Raji (cell line): ENCODE results near the gene CAMKMT.

Source experiments
- POLR2A ChIP-seq: IDR thresholded peaks from 2 replicates; pipeline ENCODE4 v1.6.1; 2011; ENCODE audit warnings: low read depth, low read length, control low read depth; ENCODE audit not compliant: insufficient read depth

Gene CAMKMT

DNA sequence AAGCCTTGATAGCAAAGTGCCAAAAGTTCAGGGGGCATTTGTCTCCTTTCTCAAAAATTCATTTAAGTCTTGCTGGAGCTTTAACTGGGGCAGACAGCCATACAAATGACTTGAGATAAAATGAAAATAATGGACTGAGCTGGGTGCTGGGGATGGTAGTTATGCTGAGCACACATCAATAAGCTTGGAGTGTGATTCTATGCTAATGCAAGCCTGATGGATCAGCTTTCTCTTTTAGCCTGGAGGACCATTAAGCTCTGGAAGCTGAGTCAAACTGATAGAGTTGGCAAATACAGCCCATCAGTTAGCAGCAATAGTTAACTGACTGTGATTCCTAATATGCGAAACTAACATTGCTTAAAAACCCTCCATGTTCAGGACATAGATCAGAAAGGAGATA lies 98.0 kb downstream of the CAMKMT start:
- no peak for TF ChIP-seq POLR2A

DNA sequence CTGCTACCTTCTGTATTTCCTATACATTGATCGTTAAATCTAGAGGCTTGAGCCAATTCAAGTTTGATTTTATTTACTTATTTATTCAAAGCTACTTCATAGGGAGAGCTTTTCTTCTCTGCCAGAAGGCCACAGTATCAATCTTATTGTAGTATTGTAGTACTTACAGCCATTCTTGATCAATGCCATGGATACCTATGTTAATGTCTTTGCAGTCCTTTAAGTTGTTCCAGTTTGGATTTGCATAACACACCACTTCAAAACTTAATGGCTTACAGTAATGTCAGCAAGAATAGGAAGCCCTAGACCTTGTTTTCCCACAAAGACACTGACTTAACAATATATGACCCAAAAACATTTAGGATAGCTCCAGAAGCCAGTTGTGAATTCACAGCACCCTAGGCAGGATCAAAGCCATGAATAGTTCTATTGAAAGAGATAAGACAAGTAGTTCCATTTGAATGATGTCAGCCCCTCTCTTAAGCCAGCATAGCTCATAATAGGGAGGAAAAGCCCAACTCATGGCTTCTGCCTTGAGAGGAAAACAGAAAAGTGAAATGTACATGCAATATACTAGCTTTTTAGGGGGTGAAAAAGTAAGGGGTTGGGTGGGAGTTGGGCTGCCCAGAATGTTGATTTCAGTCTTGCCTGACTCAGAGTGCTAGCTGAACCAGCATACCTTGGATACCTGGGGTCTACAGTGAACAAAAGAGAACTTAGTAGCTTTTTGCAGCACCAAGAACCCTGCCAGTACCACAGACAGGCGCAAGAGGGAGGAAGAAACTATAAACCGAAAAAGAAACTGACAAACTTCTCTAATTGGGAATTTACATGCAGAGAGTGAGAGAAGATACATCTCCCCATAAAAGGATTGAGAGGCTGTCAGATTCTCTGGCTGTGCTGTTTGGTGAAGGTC lies 101.4 kb downstream of the CAMKMT start:
- TF ChIP-seq POLR2A, result no peak

GRCh38 chr2:44464437-44464836 lies 102.7 kb downstream of the CAMKMT start:
- TF ChIP-seq POLR2A, result no peak

GRCh38 chr2:44470151-44470550 lies 108.4 kb downstream of the CAMKMT start:
- no peak for TF ChIP-seq POLR2A

GRCh38 chr2:44477657-44478414 lies 116.1 kb downstream of the CAMKMT start:
- TF ChIP-seq POLR2A, result no peak

- no peak for TF ChIP-seq POLR2A
Measured at GRCh38 chr2:44479127-44479887, 117.6 kb downstream of the CAMKMT start.

GRCh38 chr2:44480068-44480467 lies 118.3 kb downstream of the CAMKMT start:
- no peak for TF ChIP-seq POLR2A

GRCh38 chr2:44487052-44487451 lies 125.3 kb downstream of the CAMKMT start:
- TF ChIP-seq POLR2A, result no peak

DNA sequence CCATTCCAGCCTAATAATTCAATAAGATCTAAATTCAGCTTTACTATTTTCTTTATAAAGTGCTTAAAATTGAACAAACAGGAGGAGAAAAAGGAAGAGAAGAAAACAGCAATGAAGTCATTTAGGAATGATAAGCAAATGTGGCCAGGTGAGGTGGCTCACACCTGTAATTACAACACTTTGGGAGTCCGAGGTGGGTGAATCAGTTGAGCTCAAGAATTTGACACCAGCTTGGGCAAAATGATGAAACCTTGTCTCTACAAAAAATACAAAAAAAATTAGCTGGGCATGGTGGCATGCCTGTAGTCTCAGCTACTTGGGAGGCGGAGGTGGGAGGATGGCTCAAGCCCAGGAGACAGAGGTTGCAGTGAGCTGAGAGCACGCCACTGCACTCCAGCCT lies 129.0 kb downstream of the CAMKMT start:
- no peak for TF ChIP-seq POLR2A

DNA sequence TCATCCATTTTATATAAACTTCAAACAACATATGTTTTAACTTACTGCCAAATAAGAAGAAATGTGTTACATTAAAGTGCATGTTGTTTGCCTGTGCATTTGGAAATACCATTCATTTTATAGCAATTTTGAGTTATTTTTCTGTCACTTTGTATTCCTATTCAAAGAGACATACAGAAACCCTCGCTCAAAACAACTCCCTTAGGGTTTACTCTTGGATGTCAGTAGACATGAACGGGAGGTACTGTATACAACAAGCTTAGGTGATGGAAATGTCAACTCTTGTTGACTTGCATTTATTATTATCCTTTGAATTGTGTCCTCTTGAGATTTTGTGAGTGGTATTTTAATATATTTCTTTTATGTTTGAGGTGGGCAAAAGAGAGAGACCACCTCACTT lies 132.3 kb downstream of the CAMKMT start:
- TF ChIP-seq POLR2A, result no peak

- no peak for TF ChIP-seq POLR2A
Measured at GRCh38 chr2:44495035-44495434, 133.3 kb downstream of the CAMKMT start.

GRCh38 chr2:44495544-44495943 lies 133.8 kb downstream of the CAMKMT start:
- TF ChIP-seq POLR2A, result no peak

DNA sequence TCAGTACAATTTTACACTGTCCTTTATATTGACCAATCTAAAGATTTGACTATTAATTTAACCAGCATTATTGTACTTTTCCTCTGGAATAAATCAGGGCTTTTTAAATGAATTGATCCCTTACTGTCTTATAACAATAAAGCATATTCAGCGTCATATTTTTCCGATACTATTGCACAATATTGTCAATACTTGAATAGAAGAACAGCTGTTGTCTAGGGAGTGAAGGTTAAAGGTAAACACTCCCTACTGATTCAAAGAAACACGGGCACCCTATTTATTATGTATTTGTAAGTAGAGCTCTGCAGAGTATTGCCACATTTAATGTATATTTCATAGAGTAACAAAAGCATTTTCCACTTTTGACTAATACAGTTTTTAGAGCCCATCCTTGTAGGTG lies 134.4 kb downstream of the CAMKMT start:
- no peak for TF ChIP-seq POLR2A

DNA sequence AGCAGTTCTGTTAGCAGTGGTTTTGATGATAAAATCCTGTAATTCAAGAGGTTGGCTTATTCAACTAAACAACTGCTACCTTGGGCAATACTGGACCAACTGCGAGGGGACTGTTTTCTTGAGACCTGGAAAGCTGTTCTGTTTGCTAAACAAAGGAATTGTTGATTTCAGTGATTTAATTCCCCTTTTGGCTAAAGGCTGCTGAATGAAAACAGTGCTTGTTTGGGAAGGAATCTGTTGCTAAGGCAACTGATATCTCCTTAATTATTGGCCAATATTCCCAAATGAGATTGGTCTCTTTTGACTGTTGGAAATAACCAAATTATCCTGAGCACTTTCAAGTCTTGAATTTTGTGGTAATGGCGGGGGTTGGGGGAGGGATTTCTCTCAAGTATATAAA lies 136.8 kb downstream of the CAMKMT start:
- no peak for TF ChIP-seq POLR2A

DNA sequence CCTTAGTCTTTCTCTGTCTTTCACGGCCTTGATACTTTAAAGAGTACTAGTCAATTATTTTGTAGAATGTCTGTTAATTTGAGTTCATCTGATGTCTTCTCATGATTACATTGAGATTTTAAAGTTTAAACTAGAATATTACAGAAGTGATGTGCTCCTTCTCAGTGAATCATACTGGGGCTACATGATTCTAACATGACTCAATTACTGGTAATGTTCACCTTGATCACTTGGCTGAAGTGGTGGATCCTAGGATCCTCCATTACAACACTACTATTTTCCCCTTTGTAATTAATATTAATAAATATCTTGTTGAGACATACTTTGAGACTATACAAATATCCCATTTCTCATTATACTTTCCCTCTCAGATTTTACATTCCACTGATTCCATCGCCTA lies 148.5 kb downstream of the CAMKMT start:
- TF ChIP-seq POLR2A, result no peak
